A549 (cell line): ENCODE results near the gene SMG9. TPM values are rescaled to one million over a fixed set of nuclear protein-coding genes. Genes with fewer than 3 reads are reported as not detected.

ENCODE experiments used
- ATAC-seq, 2 experiments: fragments of 200-7000 bp in 1 of 2; fragments of >200 bp in 1 of 2; cut with Nextera tagmentation in 1 of 2; cut with Tn5 transposase in 1 of 2; 3 replicates each; pipeline versions ENCODE4 v1.8.0 to v1.9.1; 2018 to 2020; ENCODE audit warnings: mild to moderate bottlenecking in 1 of 2, moderate library complexity in 1 of 2
- CTCF ChIA-PET: fragments of 300-600 bp; sonication (Branson Sonifier 250); formaldehyde crosslinking; extraction: SDS; loops from one replicate; lab custom pipeline; 2021; ENCODE audit warnings: antibody characterized with exemption, inconsistent platforms; lab: Yijun Ruan, JAX
- POLR2A ChIA-PET: fragments of 350-600 bp; formaldehyde crosslinking; extraction: SDS; loops from one replicate; lab custom pipeline; 2021; ENCODE audit warnings: antibody characterized with exemption, inconsistent platforms; lab: Yijun Ruan, JAX
- DNase-seq, 2 experiments: peaks; one replicate each; pipeline versions ENCODE4 v3.0.0 to v3.0.0-alpha.2; 2011 to 2016; ENCODE audit warnings: low read depth in 1 of 2, low spot score in 1 of 2
- FAIRE-seq: peaks from 2 replicates; lab custom pipeline; 2011; peaks lifted over from hg19 to GRCh38; lab: Jason Lieb, UNC
- H3K27ac ChIP-seq, 2 experiments: fragments of >200 bp; sonication (Bioruptor Twin); formaldehyde crosslinking; 3 replicates each; pipeline ENCODE4 v1.5.1; 2016 to 2017
- H3K4me1 ChIP-seq: fragments of >200 bp; sonication (Bioruptor Twin); formaldehyde crosslinking; 3 replicates; pipeline ENCODE4 v1.6.1; 2016
- H3K4me2 ChIP-seq: fragments of >200 bp; sonication (Bioruptor Twin); formaldehyde crosslinking; 3 replicates; pipeline ENCODE4 v1.6.1; 2016
- H3K4me3 ChIP-seq: fragments of >200 bp; sonication (Bioruptor Twin); formaldehyde crosslinking; 3 replicates; pipeline ENCODE4 v1.5.1; 2016
- H3K9me3 ChIP-seq: fragments of >200 bp; sonication (Bioruptor Twin); formaldehyde crosslinking; 3 replicates; pipeline ENCODE4 v1.6.1; 2016
- BCL3 ChIP-seq: fragments of >200 bp; sonication (Bioruptor Twin); formaldehyde crosslinking; IDR thresholded peaks from 3 replicates; pipeline ENCODE4 v1.6.1; 2016
- CEBPB ChIP-seq, 2 experiments: fragments of >200 bp in 1 of 2; sonication (Bioruptor Twin) in 1 of 2; formaldehyde crosslinking in 1 of 2; IDR thresholded peaks; 2 replicates each; pipeline ENCODE4 v1.6.1; 2012 to 2016
- CTCF ChIP-seq: fragments of >200 bp; sonication (Bioruptor Twin); formaldehyde crosslinking; IDR thresholded peaks from 3 replicates; pipeline ENCODE4 v1.5.1; 2016
- ELK1 ChIP-seq: fragments of 150-350 bp; IDR thresholded peaks from 2 replicates; pipeline ENCODE4 v1.6.1; 2014; ENCODE audit warnings: low read depth, mild to moderate bottlenecking, low read length
- ESRRA ChIP-seq: fragments of 150-350 bp; IDR thresholded peaks from 2 replicates; pipeline ENCODE4 v1.6.1; 2014; ENCODE audit warnings: mild to moderate bottlenecking, low read length, borderline replicate concordance
- FOXS1 ChIP-seq: fragments of 250-450 bp; sonication (Bioruptor Pico); IDR thresholded peaks from 2 replicates; pipeline ENCODE4 v1.5.0; 2020; ENCODE audit warnings: mild to moderate bottlenecking, moderate library complexity
- HEYL ChIP-seq: fragments of 250-450 bp; sonication (Bioruptor Pico); IDR thresholded peaks from 2 replicates; pipeline ENCODE4 v1.8.0; 2021; ENCODE audit warnings: mild to moderate bottlenecking, moderate library complexity
- MAX ChIP-seq: IDR thresholded peaks from 2 replicates; pipeline ENCODE4 v1.6.1; 2012
- MAZ ChIP-seq: fragments of 150-350 bp; IDR thresholded peaks from 2 replicates; pipeline ENCODE4 v1.6.1; 2014; ENCODE audit warnings: antibody characterized with exemption, low read depth, low read length, borderline replicate concordance
- NPAS2 ChIP-seq: fragments of 250-450 bp; sonication (Bioruptor Pico); IDR thresholded peaks from 2 replicates; pipeline ENCODE4 v1.8.0; 2022; ENCODE audit warnings: mild to moderate bottlenecking, moderate library complexity, borderline replicate concordance
- PBX3 ChIP-seq: IDR thresholded peaks from 2 replicates; pipeline ENCODE4 v1.6.1; 2012
- PHF8 ChIP-seq: fragments of 200-600 bp; sonication (generic); IDR thresholded peaks from 2 replicates; pipeline ENCODE4 v1.6.1; 2016; ENCODE audit warnings: low read depth, mild to moderate bottlenecking, antibody characterized with exemption, moderate library complexity, borderline replicate concordance
- POLR2A ChIP-seq: IDR thresholded peaks from 2 replicates; pipeline ENCODE4 v1.6.1; 2012; ENCODE audit warnings: mild to moderate bottlenecking, low read length
- POLR2AphosphoS2 ChIP-seq: conservative IDR thresholded peaks from 2 replicates; pipeline ENCODE4 v1.6.1; 2012; ENCODE audit warnings: low read length, improper control_type of control experiment, inconsistent platforms
- RARB ChIP-seq: fragments of 250-450 bp; sonication (Bioruptor Pico); IDR thresholded peaks from 2 replicates; pipeline ENCODE4 v1.8.0; 2021; ENCODE audit warnings: mild to moderate bottlenecking, moderate library complexity
- RCOR1 ChIP-seq: fragments of 150-350 bp; IDR thresholded peaks from 2 replicates; pipeline ENCODE4 v1.6.1; 2014; ENCODE audit warnings: antibody characterized with exemption, low read length, low read depth
- RNF2 ChIP-seq: fragments of 200-600 bp; sonication (generic); IDR thresholded peaks from 2 replicates; pipeline ENCODE4 v1.6.1; 2016; ENCODE audit warnings: low read depth, mild to moderate bottlenecking, antibody characterized with exemption, moderate library complexity, borderline replicate concordance
- SREBF2 ChIP-seq: fragments of 450-650 bp; IDR thresholded peaks from 2 replicates; pipeline ENCODE4 v1.6.1; 2014; ENCODE audit warnings: mild to moderate bottlenecking, moderate library complexity
- TFCP2L1 ChIP-seq: fragments of 250-450 bp; sonication (Bioruptor Pico); IDR thresholded peaks from 2 replicates; pipeline ENCODE4 v1.5.0; 2021; ENCODE audit warnings: mild to moderate bottlenecking
- TP53 ChIP-seq: fragments of 250-450 bp; sonication (Bioruptor Pico); IDR thresholded peaks from 2 replicates; pipeline ENCODE4 v1.5.0; 2021; ENCODE audit warnings: mild to moderate bottlenecking, moderate library complexity
- ZC3H11A ChIP-seq: fragments of 450-650 bp; IDR thresholded peaks from 2 replicates; pipeline ENCODE4 v1.6.1; 2014; ENCODE audit warnings: antibody characterized with exemption, mild to moderate bottlenecking
- ZNF302 ChIP-seq: fragments of 250-450 bp; sonication (Bioruptor Pico); IDR thresholded peaks from 2 replicates; pipeline ENCODE4 v1.9.0; 2021; ENCODE audit warnings: inconsistent platforms, mild to moderate bottlenecking, moderate library complexity
- WGBS: methylation state at CpG from one replicate; pipeline ENCODE4 v1.1.6; 2017; ENCODE audit errors: missing lambda C conversion rate; 5-methylcytosine and 5-hydroxymethylcytosine counted together
- polyA plus RNA-seq, 4 experiments: library from polyadenylated mRNA; depleted of rRNA in 3 of 4; stranded (reverse); fragments of >200 nt; fragmentation: RNase III in 1 of 4; extraction: RNeasy Plus Mini Kit Qiagen cat#74134 plus additional on column Dnase treatment in 1 of 4; gene quantifications; 2 replicates in 3 of 4; 3 replicates in 1 of 4; pipeline ENCODE4 v1.2.3, GENCODE V29; 2011 to 2017

The SMG9 gene
- polyA plus RNA-seq, 2 of the 4 experiments (the other 2 are of a cell fraction): 14.2 to 44.2 TPM

DNA sequence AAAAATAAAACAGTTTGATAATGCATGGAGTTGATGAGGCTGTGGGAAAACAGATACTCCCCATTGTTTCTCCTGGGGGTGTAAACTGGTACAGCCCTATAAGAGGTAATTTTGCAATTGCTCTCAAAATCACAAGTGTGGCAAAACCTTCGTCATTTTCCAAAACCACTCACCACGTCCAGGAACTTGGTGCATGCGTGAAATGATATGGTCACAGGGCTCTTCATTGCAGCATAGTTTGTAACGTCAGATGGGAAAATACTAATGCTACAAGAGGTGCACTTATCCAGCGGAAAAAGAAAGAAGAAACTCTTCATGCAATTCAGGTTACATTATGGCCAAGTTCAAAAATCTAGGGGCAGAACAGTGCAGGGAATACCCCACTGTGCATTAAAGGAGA, 72.9 kb downstream of the SMG9 start (continued):
- no peak for TF ChIP-seq PBX3
- no peak for TF ChIP-seq TFCP2L1 (CRISPR knock-in tag)

DNA sequence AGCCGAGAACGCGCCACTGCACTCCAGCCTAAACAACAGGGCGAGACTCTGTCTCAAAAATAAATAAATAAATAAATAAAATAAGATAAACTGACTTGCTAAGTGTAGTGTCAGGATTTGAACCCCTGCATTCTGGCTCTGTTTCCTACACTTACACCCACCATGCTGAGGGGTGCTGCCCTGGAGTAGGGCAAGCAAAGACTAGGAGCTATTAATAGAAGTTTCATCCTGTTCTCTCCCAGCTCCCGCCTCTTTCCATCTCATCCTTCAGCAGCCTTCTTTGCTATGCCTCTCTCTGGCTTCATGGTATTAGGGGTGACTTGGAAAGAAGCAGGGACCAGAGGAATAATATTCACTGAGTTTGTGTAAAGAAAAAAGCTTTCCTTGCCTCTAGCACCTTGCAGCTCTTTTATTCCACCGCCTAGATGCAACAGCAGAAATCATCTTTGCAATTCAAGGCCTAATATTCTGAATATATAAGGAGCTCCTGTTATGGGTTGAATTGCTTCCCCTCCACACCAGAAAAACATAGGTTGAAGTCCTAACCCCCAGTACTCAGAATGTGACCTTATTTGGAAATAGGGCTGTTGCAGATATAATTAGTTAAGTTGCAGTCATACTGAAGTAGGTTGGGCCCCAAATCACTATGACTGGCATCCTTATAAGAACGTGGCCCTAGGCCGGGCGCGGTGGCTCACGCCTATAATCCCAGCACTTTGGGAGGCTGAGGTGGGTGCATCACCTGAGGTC, 76.1 kb downstream of the SMG9 start:
- Histone ChIP-seq H3K4me1 (peaks cover 19% of the 10 kb centered on the region), H3K9me3 (no peaks in the 10 kb centered on the region), H3K4me2 (no peak overlapping the region), H3K4me3 (no peak overlapping the region), H3K27ac (no peak overlapping the region)
- no peak for ATAC-seq
- FAIRE-seq: no peak
- TF ChIP-seq HEYL (no peak), TP53 (CRISPR knock-in tag) (no peak), CTCF (no peak), MAZ (no peak), POLR2AphosphoS2 (no peak), SREBF2 (no peak), BCL3 (no peak), PHF8 (no peak), RARB (CRISPR knock-in tag) (no peak), POLR2A (no peak), ZNF302 (CRISPR knock-in tag) (no peak), ESRRA (no peak), FOXS1 (CRISPR knock-in tag) (no peak), RCOR1 (no peak), CEBPB (IDR thresholded peaks at IDR 0.05) (no peak), ELK1 (no peak), MAX (no peak), RNF2 (no peak), ZC3H11A (no peak), NPAS2 (CRISPR knock-in tag) (no peak)
- WGBS: 93% methylated on average over 11 of the region's 11 CpGs
- DNase-seq: no peak
- ChIA-PET CTCF (interaction anchor here (0.7 to 2.1 kb wide), 7 partner anchors 8 to 106 kb away, joined by 3 to 7 read pairs (median 5); partner anchors contain the start of gene PLAUR), POLR2A (interaction anchor here (1.8 kb wide), 1 partner anchor 10 kb away, joined by 5 read pairs; no protein-coding TSS in a partner anchor)

Other genes with a start within 250 kb of the SMG9 start
- gene ETHE1, start 227.8 kb downstream of the SMG9 start, polyA plus RNA-seq (2011; rRNA removed): 58.9 and 75.6 TPM in 2 replicates
- 31.2 to 38.6 TPM (median 37.3 TPM) in 3 replicates for gene ETHE1, start 227.8 kb downstream of the SMG9 start, polyA plus RNA-seq (2017; fragmentation: RNase III; extraction: RNeasy Plus Mini Kit Qiagen cat#74134 plus additional on column Dnase treatment)
- gene ZNF575, start 221.8 kb downstream of the SMG9 start, polyA plus RNA-seq (2011; rRNA removed): 0.09 and 0.38 TPM in 2 replicates
- gene ZNF575, start 221.8 kb downstream of the SMG9 start, polyA plus RNA-seq (2017; fragmentation: RNase III; extraction: RNeasy Plus Mini Kit Qiagen cat#74134 plus additional on column Dnase treatment): 1.4 to 2.2 TPM (median 1.5 TPM) in 3 replicates
- 31.9 and 32.0 TPM in 2 replicates for gene XRCC1, start 179.4 kb downstream of the SMG9 start, polyA plus RNA-seq (2011; rRNA removed)
- gene XRCC1, start 179.4 kb downstream of the SMG9 start, polyA plus RNA-seq (2017; fragmentation: RNase III; extraction: RNeasy Plus Mini Kit Qiagen cat#74134 plus additional on column Dnase treatment): 55.1 to 62.3 TPM (median 55.2 TPM) in 3 replicates
- gene PINLYP, start 179.2 kb downstream of the SMG9 start, polyA plus RNA-seq (2011; rRNA removed): 0.12 TPM in 1 of 2 replicates, not detected in the other
- 0.27 to 0.37 TPM (median 0.28 TPM) in 3 replicates for gene PINLYP, start 179.2 kb downstream of the SMG9 start, polyA plus RNA-seq (2017; fragmentation: RNase III; extraction: RNeasy Plus Mini Kit Qiagen cat#74134 plus additional on column Dnase treatment)
- 10.0 and 14.2 TPM in 2 replicates for gene IRGQ, start 158.8 kb downstream of the SMG9 start, polyA plus RNA-seq (2011; rRNA removed)
- 6.3 to 6.5 TPM (median 6.4 TPM) in 3 replicates for gene IRGQ, start 158.8 kb downstream of the SMG9 start, polyA plus RNA-seq (2017; fragmentation: RNase III; extraction: RNeasy Plus Mini Kit Qiagen cat#74134 plus additional on column Dnase treatment)
- gene ZNF576, start 158.4 kb downstream of the SMG9 start, polyA plus RNA-seq (2011; rRNA removed): 10.6 and 11.2 TPM in 2 replicates
- gene ZNF576, start 158.4 kb downstream of the SMG9 start, polyA plus RNA-seq (2017; fragmentation: RNase III; extraction: RNeasy Plus Mini Kit Qiagen cat#74134 plus additional on column Dnase treatment): 15.4 to 16.8 TPM (median 16.5 TPM) in 3 replicates
- gene SRRM5, start 142.9 kb downstream of the SMG9 start, polyA plus RNA-seq (2011; rRNA removed): 0.41 and 0.47 TPM in 2 replicates
- 0.44 to 0.55 TPM (median 0.50 TPM) in 3 replicates for gene SRRM5, start 142.9 kb downstream of the SMG9 start, polyA plus RNA-seq (2017; fragmentation: RNase III; extraction: RNeasy Plus Mini Kit Qiagen cat#74134 plus additional on column Dnase treatment)
- 19.3 and 22.9 TPM in 2 replicates for gene ZNF428, start 135.3 kb downstream of the SMG9 start, polyA plus RNA-seq (2011; rRNA removed)
- gene ZNF428, start 135.3 kb downstream of the SMG9 start, polyA plus RNA-seq (2017; fragmentation: RNase III; extraction: RNeasy Plus Mini Kit Qiagen cat#74134 plus additional on column Dnase treatment): 47.7 to 58.5 TPM (median 52.4 TPM) in 3 replicates
- gene CADM4, start 115.1 kb downstream of the SMG9 start, polyA plus RNA-seq (2011; rRNA removed): 4.2 and 4.7 TPM in 2 replicates
- gene CADM4, start 115.1 kb downstream of the SMG9 start, polyA plus RNA-seq (2017; fragmentation: RNase III; extraction: RNeasy Plus Mini Kit Qiagen cat#74134 plus additional on column Dnase treatment): 8.8 to 10.1 TPM (median 9.2 TPM) in 3 replicates
- 48.6 and 55.3 TPM in 2 replicates for gene PLAUR, start 84.8 kb downstream of the SMG9 start, polyA plus RNA-seq (2011; rRNA removed)
- gene PLAUR, start 84.8 kb downstream of the SMG9 start, polyA plus RNA-seq (2017; fragmentation: RNase III; extraction: RNeasy Plus Mini Kit Qiagen cat#74134 plus additional on column Dnase treatment): 27.4 to 29.0 TPM (median 28.3 TPM) in 3 replicates
- gene IRGC, start 38.9 kb downstream of the SMG9 start, polyA plus RNA-seq (2011; rRNA removed): not detected in 2 replicates
- not detected in 3 replicates for gene IRGC, start 38.9 kb downstream of the SMG9 start, polyA plus RNA-seq (2017; fragmentation: RNase III; extraction: RNeasy Plus Mini Kit Qiagen cat#74134 plus additional on column Dnase treatment)
- 15.7 and 20.7 TPM in 2 replicates for gene KCNN4, start 26.0 kb upstream of the SMG9 start, polyA plus RNA-seq (2011; rRNA removed)
- gene KCNN4, start 26.0 kb upstream of the SMG9 start, polyA plus RNA-seq (2017; fragmentation: RNase III; extraction: RNeasy Plus Mini Kit Qiagen cat#74134 plus additional on column Dnase treatment): 16.9 to 21.0 TPM (median 20.7 TPM) in 3 replicates
- gene LYPD5, start 47.5 kb upstream of the SMG9 start, polyA plus RNA-seq (2011; rRNA removed): 0.12 and 0.16 TPM in 2 replicates
- gene LYPD5, start 47.5 kb upstream of the SMG9 start, polyA plus RNA-seq (2017; fragmentation: RNase III; extraction: RNeasy Plus Mini Kit Qiagen cat#74134 plus additional on column Dnase treatment): 0.09 to 0.22 TPM (median 0.18 TPM) in 3 replicates
- 5.1 and 8.9 TPM in 2 replicates for gene ZNF283, start 72.4 kb upstream of the SMG9 start, polyA plus RNA-seq (2011; rRNA removed)
- gene ZNF283, start 72.4 kb upstream of the SMG9 start, polyA plus RNA-seq (2017; fragmentation: RNase III; extraction: RNeasy Plus Mini Kit Qiagen cat#74134 plus additional on column Dnase treatment): 5.2 to 6.1 TPM (median 5.6 TPM) in 3 replicates
- 1.2 and 1.4 TPM in 2 replicates for gene ZNF404, start 129.0 kb upstream of the SMG9 start, polyA plus RNA-seq (2011; rRNA removed)
- 0.75 to 1.1 TPM (median 0.89 TPM) in 3 replicates for gene ZNF404, start 129.0 kb upstream of the SMG9 start, polyA plus RNA-seq (2017; fragmentation: RNase III; extraction: RNeasy Plus Mini Kit Qiagen cat#74134 plus additional on column Dnase treatment)
- gene ZNF45, start 180.3 kb upstream of the SMG9 start, polyA plus RNA-seq (2011; rRNA removed): 19.9 and 20.9 TPM in 2 replicates
- 13.3 to 15.1 TPM (median 14.8 TPM) in 3 replicates for gene ZNF45, start 180.3 kb upstream of the SMG9 start, polyA plus RNA-seq (2017; fragmentation: RNase III; extraction: RNeasy Plus Mini Kit Qiagen cat#74134 plus additional on column Dnase treatment)
- 1.6 and 2.4 TPM in 2 replicates for gene ZNF221, start 196.3 kb upstream of the SMG9 start, polyA plus RNA-seq (2011; rRNA removed)
- gene ZNF221, start 196.3 kb upstream of the SMG9 start, polyA plus RNA-seq (2017; fragmentation: RNase III; extraction: RNeasy Plus Mini Kit Qiagen cat#74134 plus additional on column Dnase treatment): 1.2 to 2.3 TPM (median 1.6 TPM) in 3 replicates
- 5.2 and 6.6 TPM in 2 replicates for gene ZNF155, start 229.2 kb upstream of the SMG9 start, polyA plus RNA-seq (2011; rRNA removed)
- 3.9 to 4.8 TPM (median 4.3 TPM) in 3 replicates for gene ZNF155, start 229.2 kb upstream of the SMG9 start, polyA plus RNA-seq (2017; fragmentation: RNase III; extraction: RNeasy Plus Mini Kit Qiagen cat#74134 plus additional on column Dnase treatment)
- 6.2 and 6.3 TPM in 2 replicates for gene ZNF230, start 248.0 kb upstream of the SMG9 start, polyA plus RNA-seq (2011; rRNA removed)
- gene ZNF230, start 248.0 kb upstream of the SMG9 start, polyA plus RNA-seq (2017; fragmentation: RNase III; extraction: RNeasy Plus Mini Kit Qiagen cat#74134 plus additional on column Dnase treatment): 2.9 to 3.3 TPM (median 3.1 TPM) in 3 replicates